ENCODE measurements around the gene KHDC4.
"Not testable (repeated sequence)": the region's sequence is repeated elsewhere in the genome, so short reads cannot be mapped to it uniquely, and the experiment has no call there.

KHDC4 gene

DNA sequence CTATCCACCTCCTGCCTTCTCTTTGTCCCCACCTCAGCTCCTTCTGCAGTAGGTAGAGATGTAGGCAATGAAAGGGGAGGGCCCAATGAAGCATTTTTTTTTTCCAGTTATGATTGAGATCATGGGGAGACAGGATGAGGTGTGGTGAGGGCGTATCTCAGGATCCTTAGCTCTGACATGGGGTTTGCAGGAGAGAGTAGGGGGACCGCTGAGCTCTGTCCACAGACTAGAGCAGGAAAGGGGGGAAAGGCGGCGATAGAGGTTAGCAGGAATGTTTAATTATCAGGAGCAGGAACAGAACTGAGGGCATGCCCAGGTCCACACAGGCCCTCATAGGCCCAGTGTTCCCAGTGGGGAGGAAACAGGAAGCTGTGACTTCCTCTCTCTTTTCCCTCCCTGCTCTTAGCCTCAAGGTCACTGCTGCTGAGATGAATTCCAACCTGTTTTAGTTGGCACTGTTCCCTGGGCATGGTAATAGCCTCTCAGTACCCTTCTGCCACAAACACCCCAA, 6.3 kb upstream of the KHDC4 start:
- DNase-seq = no peak

DNA sequence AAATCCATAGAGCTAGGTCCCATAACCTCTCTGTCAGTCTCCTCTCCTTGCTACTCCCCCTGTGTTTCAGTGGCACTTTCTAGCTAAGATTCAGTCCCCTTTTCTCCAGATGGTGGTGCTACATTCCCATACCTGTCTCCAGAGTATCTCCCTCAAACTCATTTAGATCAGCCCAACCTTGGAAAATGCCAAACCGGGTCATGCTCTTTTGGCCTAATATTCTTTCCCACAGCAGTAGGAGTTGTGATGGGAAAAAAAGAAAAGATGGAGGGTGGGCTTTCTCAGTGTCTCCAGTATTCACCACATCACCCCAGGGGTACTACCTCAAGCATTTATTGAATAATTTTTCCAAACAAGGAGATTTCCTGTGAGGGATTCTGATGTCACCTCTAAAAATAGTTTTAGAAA, 4.0 kb upstream of the KHDC4 start:
- peak; percentile 81 for DNase-seq

DNA sequence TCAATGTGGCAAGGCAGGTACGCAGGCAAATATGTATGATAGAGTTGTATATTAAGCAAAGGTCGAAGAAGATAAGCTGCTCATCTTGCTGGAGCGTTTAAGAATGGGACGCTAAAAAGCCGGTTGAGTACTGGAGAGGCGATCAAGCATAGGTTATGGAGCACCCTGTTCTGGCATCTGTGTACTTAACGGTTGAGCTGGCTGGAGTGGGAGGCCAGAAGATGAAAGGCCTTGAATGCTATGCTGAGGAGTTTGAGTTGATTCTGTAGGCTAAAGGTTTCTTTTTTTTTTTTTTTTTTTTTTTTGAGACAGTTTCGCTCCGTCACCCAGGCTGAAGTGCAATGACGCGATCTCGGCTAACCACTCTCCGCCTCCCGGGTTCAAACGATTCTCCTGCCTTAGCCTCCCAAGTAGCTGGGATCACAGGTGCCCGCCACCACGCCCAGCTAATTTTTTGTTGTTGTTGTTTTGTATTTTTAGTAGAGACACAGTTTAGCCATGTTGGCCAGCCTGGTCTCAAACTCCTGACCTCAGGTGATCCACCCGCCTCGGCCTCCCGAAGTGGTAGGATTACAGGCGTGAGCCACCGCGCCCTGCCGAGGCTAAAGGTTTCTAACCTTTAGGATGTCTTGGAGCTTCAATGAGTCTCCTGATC, 850 bp upstream of the KHDC4 start:
- peak; percentile 48 for DNase-seq

DNA sequence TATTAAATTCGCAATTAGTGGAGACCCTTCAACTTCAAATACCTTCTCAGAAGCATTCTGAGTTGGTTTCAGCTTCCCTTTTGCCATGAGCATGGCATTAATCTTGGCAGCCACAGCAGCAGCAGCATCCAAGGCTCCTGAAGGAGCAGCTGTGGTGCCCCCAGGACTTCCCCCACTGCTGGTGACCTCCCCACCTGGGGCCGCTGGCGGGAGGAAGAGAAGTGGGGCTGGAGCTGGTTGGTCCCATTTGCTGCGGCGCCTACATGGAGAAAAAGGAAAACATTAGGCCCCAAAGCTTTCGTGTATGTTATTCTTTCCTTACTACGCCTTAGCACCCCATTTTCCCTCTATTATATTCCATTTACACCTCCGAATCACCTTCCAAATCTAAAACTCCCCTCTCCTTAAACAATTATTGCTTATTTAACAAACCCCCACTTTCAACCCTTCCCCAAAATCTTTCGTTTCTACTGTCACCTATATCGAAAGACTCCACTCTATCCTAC, 569 bp downstream of the KHDC4 start:
- no peak for DNase-seq

DNA sequence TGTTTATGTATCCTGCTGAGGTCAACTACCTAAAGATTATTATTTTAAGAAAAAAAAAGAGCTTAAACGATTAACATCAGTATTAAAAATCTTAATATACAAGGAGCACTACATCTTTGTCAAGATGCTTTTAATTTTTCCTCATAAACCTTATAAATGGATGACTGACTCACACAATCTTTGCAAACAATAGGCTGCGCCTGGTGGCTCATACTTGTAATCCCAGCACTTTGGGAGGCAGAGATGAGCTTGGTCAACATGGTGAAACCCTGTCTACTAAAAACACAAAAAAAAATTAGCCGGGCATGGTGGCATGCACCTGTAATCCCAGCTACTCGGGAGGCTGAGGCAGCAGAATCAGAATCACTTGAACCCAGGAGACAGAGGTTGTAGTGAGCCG, 1.7 kb downstream of the KHDC4 start:
- no peak for DNase-seq

DNA sequence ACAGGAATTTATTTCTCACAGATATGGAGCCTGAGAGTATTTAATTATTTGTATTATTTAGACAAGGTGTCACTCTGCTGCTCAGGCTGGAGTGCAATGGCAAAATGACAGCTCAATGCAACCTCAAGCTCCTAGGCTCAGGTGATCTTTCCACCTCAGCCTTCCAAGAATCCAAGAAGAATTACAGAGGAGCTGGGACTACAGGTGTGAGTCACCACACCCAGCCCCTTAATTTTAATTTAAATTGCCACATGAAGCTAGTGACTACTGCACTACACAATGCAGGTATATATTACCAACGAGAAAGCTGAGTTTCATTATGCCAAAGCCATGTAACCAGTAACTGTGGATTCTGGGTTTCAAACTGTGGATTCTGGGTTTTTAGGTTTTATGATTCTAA, 2.1 kb downstream of the KHDC4 start:
- DNase-seq = no peak

DNA sequence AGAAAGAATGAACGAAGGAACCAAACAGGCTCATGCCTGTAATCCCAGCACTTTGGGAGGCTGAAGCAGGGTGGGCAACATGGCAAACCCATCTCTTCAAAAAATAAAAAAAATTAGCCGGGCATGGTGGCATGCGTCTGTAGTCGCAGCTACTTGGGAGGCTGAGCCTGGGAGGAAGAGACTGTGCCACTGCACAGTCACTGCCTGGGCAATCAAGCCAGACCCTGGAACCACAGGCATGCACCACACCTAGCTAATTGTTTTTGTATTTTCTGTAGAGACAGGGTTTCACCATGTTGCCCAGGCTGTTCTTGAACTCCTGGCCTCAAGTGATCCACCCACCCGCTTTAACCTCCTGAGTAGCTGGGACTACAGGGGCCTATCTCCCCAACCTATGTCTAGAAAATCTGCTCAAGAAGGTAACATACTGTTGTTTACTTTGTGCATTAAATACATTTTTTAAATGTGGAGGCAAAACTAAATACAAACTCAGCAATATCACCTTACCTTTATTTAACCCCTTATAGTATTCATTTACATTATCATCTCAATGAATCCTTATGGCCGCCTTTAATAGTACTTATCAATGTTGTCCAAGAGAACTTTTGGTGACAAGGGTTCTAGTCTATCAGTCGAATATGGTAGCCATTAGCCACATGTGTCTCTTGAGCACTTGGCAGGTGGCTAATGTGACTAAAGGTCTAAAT, 2.7 kb downstream of the KHDC4 start:
- no peak for DNase-seq

DNA sequence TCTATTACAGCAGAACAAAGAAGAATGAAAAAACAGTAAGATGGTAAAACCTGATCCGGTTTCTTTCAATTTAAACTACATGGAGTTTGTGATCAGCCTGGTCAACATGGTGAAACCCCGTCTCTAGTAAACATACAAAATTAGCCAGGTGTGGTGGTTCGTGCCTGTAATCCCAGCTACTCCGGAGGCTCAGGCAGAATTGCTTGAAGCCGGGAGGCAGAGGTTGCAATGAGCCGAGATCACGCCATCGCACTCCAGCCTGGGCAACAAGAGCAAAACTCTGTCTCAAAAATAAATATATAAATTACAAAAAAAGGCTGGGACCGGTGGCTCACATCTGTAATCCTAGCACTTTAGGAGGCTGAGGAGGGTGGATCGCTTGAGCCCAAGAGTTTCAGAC, 3.5 kb downstream of the KHDC4 start:
- DNase-seq = not testable (repeated sequence)

DNA sequence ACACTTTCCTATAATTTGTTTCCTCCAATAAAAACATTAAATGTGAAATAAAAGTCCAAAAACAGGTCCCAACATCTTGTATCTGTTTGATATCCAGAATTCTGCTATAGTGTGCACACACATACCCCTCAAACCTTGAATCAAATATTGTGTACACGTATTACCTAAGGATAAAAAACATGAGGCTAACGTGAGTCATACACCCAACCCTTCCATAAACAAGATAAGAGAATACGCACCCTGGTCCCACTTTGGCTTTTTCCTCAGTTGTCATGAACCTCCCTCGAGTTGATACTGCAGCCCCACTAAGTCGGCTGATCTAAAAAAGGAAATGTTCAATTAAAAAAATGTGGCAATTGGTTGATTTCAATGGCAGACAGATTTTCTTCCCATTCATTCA, 5.2 kb downstream of the KHDC4 start:
- no peak for DNase-seq

DNA sequence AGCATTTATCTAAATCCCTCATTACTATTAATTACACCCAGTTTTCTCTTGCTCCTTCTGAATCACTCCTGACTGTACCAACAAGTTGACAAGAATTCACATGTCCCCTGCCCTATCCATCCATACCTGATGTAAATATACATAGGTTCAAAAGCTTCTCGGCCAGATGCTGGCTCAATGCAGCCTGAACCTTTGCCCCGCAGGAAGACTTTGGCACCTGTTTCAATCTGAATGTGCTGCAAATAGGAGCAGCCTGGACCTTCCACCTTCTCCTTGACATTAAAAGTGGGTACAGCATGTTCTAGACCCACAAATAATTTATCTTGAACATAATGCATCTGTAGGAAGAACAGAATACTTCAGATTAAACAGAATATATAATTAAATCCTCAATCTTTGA, 8.7 kb downstream of the KHDC4 start:
- DNase-seq = no peak

DNA sequence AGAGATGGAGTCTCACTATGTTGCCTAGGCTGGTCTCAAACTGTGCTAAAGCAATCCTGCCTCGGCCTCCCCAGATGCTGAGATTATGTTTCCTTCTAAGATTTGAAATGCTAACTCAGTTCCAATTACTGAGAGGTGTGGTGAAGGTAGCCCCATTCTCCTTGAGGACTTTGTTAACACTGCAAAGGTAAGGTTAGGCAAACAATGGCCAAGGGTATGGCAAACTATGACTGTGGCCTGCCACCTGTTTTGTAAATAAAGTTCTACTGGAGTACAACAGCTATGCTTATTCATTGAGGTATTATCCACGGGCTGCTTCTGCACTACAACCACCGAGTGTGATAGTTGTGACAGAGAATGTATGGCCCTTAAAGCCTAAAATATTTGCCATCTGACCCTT, 13.5 kb downstream of the KHDC4 start:
- DNase-seq = no peak

DNA sequence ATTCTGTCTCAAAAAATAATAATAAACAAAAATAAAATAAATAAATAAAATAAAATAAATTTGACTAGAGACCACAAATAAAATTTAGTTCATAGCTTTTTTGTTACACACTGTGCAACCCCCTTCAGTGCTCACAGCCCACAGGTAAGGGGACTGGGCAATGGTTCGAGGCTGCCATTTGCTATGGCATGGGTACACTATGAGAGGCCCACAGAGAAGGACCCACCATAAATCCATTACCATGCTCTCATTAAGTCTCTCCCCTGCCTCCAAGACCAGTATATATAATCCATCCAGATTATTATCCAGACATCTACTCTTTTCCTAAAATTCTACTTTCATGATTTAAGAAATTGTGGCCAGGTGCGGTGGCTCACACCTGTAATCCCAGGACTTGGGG, 14.4 kb downstream of the KHDC4 start:
- no peak for DNase-seq

DNA sequence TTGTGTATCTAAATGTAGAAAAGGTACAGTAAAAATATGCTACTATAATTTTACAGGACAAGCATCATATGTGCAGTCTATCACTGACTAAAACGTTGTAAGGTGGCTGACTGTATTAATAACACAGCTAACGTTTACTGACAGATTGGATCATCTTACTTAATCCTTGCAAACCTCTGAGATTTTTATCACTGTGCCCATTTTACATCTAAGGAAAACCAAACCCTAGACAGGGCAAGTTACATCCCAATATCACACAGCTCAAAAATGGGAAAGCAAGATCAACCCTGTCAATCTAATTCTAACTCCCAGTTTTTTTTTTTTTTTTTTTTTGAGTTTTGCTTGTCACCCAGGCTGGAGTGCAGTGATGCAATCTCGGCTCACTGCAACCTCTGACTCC, 15.6 kb downstream of the KHDC4 start:
- no peak for DNase-seq

DNA sequence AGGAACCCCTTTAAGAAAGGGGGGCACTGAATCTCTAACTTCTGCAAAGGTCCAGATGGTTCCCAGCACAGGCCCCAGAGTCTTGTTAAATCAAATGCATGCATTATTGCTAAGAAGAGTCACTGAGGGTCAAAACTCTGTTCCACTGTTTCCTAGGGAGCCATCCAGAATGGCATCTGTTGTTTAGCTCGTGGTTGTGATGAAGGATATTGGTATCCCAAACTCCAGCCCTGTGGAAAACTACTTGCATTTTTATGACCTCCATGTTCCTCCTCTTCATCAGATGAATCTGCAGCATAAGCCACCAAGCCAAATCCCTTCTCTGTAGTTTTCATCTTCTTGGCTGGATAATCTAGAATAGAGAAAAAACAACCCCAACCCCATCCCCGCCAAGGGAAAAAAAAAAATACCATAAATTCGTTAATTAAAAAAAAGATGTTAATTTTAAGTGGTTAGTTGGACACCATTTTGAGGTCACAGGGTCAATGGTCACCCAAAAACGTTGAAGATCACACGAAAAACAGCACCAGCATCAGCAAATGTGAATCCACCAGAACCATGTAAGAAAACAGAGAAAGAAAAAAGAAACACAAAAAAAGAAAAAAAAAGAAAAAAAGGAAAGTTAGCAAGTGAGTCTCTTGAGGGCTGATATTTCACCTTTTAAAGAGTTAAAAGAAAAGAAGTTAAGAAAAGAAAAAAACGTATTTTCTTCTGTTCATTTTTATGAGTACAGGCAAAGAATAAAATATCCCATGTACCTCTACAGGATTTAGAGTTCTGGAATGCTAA, 20.1 kb downstream of the KHDC4 start:
- no peak for DNase-seq

DNA sequence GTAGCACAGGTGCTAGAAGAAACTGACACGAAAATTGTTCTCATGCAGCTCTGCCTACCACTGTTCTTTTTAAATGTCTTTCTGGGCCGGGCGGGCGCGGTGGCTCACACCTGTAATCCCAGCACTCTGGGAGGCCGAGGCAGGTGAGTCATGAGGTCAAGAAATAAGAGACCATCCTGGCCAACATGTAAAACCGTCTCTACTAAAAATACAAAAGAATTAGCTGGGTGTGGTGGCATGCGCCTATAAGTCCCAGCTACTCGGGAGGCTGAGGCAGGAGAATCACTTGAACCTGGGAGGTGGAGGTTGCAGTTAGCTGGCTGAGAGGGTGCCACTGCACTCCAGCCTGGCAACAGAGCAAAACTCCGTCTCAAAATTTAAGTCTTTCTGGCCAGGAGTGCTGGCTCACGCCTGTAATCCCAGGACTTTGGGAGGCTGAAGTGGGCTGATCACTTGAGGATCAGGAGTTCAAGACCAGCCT, 22.1 kb downstream of the KHDC4 start:
- no peak for DNase-seq

DNA sequence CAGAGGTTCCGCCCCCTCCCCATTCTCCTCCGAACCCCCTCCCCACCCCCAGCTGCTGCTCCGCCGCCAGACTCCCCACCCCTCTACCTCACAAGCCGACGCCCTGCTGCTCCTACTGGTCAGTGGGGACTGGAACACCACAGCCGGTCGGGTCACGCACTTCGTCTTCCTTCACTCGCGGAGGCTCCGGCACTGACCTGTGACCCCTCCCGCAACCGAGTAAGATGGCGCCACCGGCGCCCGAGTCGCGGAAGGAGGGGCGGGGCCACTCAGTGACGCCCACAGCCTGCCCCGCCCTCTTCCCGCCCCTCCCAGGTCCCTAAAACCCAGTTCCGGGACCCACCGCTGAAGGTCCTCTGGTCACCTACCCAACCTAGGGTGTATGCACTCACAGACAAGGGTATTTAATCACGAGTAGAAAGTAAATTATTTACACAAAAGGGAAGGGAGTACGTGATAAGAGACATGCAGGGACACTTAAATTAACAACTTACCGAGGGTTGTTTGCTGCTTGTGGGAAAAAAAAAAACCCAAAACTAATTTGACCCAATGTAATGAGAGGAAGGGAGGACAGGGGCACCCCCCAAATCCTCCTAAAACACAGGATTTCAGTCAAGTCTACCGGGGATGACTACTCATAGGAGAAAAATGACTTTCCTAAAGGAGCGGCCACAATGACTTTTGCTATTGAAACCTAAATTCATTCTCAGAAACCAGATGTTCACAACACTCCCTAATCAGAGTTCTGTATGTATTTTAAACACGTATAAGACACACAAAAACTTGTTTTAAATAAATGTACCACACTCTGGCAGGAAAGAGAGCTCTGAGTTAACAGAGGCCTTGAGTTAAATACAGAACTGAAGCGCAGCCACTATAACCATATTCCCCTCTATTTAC, 22.8 kb downstream of the KHDC4 start, which contains the start of gene RIT1:
RIT1 (minus strand) TSS at position 194 of the 900 bp plus-strand sequence. CDS start 588 bp downstream, outside the sequence.
- DNase-seq = peak; percentile 84

DNA sequence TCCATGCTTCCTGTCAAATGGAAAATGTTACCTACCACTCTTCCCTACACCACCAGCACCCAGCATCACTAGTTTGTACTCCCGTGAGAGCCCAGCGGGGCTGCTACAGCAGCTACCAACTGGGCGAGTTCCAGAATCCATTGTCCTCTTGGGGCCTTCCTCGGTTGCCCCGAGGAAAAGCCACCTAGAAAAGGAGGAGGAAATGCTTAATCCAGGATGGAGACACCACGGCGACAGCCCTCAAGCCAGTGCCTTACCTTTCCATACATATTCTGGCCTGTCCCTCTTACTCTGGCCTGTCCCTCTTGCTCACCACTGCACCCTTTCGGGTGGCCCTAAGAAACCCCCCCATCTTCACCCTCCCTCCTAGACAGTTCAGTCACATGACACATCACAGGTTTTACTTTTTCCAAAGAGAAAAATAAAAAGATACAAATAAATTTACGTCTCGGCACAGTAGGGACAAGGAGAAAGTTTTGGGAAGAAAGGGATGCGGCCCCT, 23.5 kb downstream of the KHDC4 start:
- DNase-seq = peak; percentile 38

DNA sequence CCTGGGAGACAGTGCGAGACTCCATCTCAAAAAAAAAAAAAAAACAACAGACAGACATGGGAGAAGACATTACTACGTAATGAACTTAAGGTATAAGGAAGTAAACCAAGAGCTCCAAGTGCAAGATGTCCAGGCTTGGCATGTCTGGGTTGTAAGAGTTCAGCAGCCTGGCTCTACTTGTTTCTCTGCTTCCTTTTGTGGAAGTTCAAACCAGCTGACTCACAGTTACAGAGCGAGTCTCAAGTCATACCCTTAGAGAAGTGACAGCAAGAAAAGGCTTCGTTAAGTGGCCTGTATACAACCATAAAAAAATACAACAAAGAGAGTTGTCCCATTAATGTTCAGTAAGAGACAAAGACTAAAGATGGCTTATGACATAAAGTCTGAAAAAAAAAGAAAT, 24.3 kb downstream of the KHDC4 start:
- DNase-seq = peak; percentile 48

DNA sequence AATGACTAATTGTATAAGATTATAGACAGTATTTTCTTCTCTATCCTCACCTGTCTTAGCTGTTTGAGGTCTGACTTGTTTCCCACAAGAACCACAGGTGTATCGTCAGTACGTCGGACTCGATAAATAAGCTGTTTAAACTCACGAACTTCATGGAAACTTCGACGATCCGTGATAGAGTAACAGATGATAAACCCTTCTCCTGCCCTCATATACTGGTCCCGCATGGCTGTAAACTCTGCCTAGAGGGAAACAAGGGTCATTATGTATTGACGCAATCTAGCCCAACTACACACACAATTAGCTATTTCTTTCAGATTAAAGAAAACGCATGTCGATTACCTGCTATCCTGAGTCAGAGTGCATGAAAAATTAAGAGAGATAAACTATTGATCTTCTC, 30.0 kb downstream of the KHDC4 start:
- DNase-seq = no peak

DNA sequence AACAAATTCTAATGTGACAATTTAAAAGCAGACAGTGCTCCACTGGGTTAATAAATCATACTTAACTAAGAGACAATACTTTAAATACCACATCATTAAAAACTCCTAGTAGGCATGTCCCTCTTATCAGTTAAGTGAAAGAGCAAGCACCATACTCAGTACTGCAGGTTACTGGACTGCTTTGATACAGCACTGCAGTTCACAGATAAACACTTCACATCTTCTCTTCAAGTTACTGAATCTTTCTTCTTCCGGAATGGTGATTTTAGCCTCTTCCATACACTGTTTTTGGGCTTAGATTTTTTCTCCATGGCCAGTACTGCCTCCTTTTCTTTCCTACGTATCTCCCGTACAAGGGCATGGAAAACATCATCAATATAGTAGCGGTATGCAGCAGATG, 34.1 kb downstream of the KHDC4 start:
- peak; percentile 82 for DNase-seq

DNA sequence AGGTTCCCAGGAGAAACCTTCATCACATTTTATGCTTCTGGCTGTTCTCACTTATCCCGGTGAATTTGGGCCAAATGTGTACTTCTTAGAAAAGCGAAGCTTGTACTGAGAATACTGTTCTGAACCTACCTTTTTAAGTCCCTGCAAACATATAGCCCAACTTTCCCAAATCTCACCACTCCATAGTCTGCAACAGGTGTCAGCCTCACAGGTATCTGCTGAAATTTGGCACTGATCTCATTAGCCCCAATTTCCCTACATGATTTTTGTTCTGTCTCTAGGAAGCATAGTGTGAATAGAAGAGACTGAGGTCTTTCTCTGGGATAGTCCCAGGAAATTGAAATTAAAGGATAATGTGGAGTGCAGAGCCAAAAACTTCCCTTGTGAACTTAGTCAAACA, 34.5 kb downstream of the KHDC4 start:
- DNase-seq = no peak

DNA sequence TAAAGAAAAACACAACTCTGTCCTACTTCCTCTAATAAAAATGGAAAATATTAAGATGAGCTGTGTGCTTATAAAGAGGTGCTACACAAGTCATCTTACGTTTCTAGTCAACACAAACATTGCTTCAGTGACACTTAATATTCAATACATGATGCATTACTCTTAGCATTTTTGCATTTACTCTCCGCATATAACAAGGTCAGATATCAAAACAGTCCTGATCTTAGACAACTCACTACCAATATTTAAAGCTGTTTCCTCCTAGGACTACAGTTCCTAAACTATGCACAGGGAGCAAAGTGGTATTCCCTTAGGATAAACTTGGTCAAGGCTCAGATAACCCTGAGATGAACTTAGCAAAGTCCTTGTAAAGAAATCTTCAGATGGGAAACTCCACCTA, 35.3 kb downstream of the KHDC4 start:
- no peak for DNase-seq
